KMS-11 (cell line): ENCODE data around the gene DNA2.

ENCODE experiments used
- H2AFZ ChIP-seq: fragments of 200-600 bp; sonication (generic); 2 replicates; pipeline ENCODE4 v1.6.1; 2016; ENCODE audit warnings: antibody characterized with exemption, mixed run types, low read depth
- H3K27ac ChIP-seq: fragments of 200-600 bp; sonication (generic); 2 replicates; pipeline ENCODE4 v1.6.1; 2016; ENCODE audit warnings: mild to moderate bottlenecking, mixed run types
- H3K27me3 ChIP-seq: fragments of 200-600 bp; sonication (generic); 2 replicates; pipeline ENCODE4 v1.6.1; 2017; ENCODE audit warnings: mild to moderate bottlenecking, low read depth, mixed run types, moderate library complexity; ENCODE audit not compliant: insufficient read depth
- H3K36me3 ChIP-seq: fragments of 200-600 bp; sonication (generic); 2 replicates; pipeline ENCODE4 v1.6.1; 2017; ENCODE audit warnings: mild to moderate bottlenecking, mixed run types; ENCODE audit not compliant: insufficient read depth
- H3K4me1 ChIP-seq: fragments of 200-600 bp; sonication (generic); 2 replicates; pipeline ENCODE4 v1.6.1; 2016; ENCODE audit warnings: mild to moderate bottlenecking, low read depth, mixed run types; ENCODE audit not compliant: poor library complexity, severe bottlenecking
- H3K4me2 ChIP-seq: fragments of 200-600 bp; sonication (generic); 2 replicates; pipeline ENCODE4 v1.7.0; 2016; ENCODE audit warnings: mild to moderate bottlenecking, mixed run types
- H3K4me3 ChIP-seq: fragments of 200-600 bp; sonication (generic); IDR thresholded peaks from 2 replicates; pipeline ENCODE4 v1.6.1; 2017; ENCODE audit warnings: low read depth, low read length, mixed read lengths; ENCODE audit not compliant: insufficient read depth
- H3K79me2 ChIP-seq: fragments of 200-600 bp; sonication (generic); 2 replicates; pipeline ENCODE4 v1.6.1; 2016; ENCODE audit warnings: low read depth, mixed run types; ENCODE audit not compliant: insufficient read depth
- H3K9ac ChIP-seq: fragments of 200-600 bp; sonication (generic); 2 replicates; pipeline ENCODE4 v1.6.1; 2016; ENCODE audit warnings: mild to moderate bottlenecking, mixed run types
- H4K20me1 ChIP-seq: fragments of 200-600 bp; sonication (generic); 2 replicates; pipeline ENCODE4 v1.6.1; 2016; ENCODE audit warnings: mild to moderate bottlenecking, mixed run types; ENCODE audit not compliant: insufficient read depth
- TF ChIP-seq, protein P1 (sequence below): fragments of 200-600 bp; sonication (generic); conservative IDR thresholded peaks from 2 replicates; pipeline ENCODE4 v1.6.1; 2017; ENCODE audit warnings: low read depth, mild to moderate bottlenecking, antibody characterized with exemption, low read length, moderate library complexity, mixed read lengths

The DNA2 gene

DNA sequence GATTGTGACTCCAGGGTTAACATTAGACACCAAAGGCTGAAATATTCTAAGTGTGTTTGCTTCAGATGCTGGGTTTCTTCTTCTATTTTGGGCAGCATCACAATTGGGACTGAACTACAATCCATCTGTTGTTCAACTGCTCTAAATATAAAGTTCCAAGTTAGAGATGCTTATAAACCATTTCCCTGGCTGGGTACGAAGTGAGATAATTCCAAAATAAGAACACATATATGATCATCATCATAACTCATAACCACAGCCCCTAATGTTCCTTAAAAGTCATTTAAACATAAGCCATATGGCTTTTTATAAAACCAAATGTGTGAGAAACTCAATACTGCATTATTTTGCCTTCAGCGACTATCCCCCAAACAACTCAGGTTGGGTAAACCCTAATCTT is 28.8 kb downstream of the DNA2 start:
- H3K79me2 ChIP-seq: no peaks in the 10 kb centered on the region
- no peak overlapping the region for H2AFZ ChIP-seq
- H3K4me3 ChIP-seq: no peak overlapping the region
- H4K20me1 ChIP-seq: no peaks in the 10 kb centered on the region
- H3K36me3 ChIP-seq: no peaks in the 10 kb centered on the region
- TF ChIP-seq, protein P1, sequence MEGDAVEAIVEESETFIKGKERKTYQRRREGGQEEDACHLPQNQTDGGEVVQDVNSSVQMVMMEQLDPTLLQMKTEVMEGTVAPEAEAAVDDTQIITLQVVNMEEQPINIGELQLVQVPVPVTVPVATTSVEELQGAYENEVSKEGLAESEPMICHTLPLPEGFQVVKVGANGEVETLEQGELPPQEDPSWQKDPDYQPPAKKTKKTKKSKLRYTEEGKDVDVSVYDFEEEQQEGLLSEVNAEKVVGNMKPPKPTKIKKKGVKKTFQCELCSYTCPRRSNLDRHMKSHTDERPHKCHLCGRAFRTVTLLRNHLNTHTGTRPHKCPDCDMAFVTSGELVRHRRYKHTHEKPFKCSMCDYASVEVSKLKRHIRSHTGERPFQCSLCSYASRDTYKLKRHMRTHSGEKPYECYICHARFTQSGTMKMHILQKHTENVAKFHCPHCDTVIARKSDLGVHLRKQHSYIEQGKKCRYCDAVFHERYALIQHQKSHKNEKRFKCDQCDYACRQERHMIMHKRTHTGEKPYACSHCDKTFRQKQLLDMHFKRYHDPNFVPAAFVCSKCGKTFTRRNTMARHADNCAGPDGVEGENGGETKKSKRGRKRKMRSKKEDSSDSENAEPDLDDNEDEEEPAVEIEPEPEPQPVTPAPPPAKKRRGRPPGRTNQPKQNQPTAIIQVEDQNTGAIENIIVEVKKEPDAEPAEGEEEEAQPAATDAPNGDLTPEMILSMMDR: no peak
- no peaks in the 10 kb centered on the region for H3K4me1 ChIP-seq
- H3K27me3 ChIP-seq: no peaks in the 10 kb centered on the region
- no peak overlapping the region for H3K27ac ChIP-seq
- no peak overlapping the region for H3K4me2 ChIP-seq
- H3K9ac ChIP-seq: no peak overlapping the region

GRCh38 chr10:68440898-68441297 is 30.9 kb downstream of the DNA2 start:
- Histone ChIP-seq H3K36me3 (no peaks in the 10 kb centered on the region), H3K27me3 (no peaks in the 10 kb centered on the region)
- TF ChIP-seq, protein P1: no peak

GRCh38 chr10:68435803-68436202 is 36.0 kb downstream of the DNA2 start:
- no peak overlapping the region for H3K4me2 ChIP-seq
- no peaks in the 10 kb centered on the region for H3K27me3 ChIP-seq
- no peak overlapping the region for H3K4me3 ChIP-seq
- no peak overlapping the region for H3K27ac ChIP-seq
- H4K20me1 ChIP-seq: no peaks in the 10 kb centered on the region
- no peak overlapping the region for H3K9ac ChIP-seq
- no peaks in the 10 kb centered on the region for H3K79me2 ChIP-seq
- TF ChIP-seq, protein P1: no peak
- no peak overlapping the region for H2AFZ ChIP-seq
- no peaks in the 10 kb centered on the region for H3K4me1 ChIP-seq
- no peaks in the 10 kb centered on the region for H3K36me3 ChIP-seq

More at GRCh38 chr10:68440898-68441297, 30.9 kb downstream of the DNA2 start:
- Histone ChIP-seq H3K4me2 (no peak overlapping the region), H4K20me1 (no peaks in the 10 kb centered on the region), H3K27ac (no peak overlapping the region), H2AFZ (no peak overlapping the region), H3K9ac (no peak overlapping the region), H3K4me1 (no peaks in the 10 kb centered on the region), H3K4me3 (no peak overlapping the region), H3K79me2 (no peaks in the 10 kb centered on the region)

- no peaks in the 10 kb centered on the region; the same call in 1 of the 2 replicates for H3K27me3 ChIP-seq
- H2AFZ ChIP-seq: no peak overlapping the region
- H3K4me1 ChIP-seq: no peaks in the 10 kb centered on the region
- no peak overlapping the region for H3K9ac ChIP-seq
- no peaks in the 10 kb centered on the region for H3K79me2 ChIP-seq
- H4K20me1 ChIP-seq: no peaks in the 10 kb centered on the region
- no peaks in the 10 kb centered on the region for H3K36me3 ChIP-seq
- no peak overlapping the region for H3K27ac ChIP-seq
- TF ChIP-seq, protein P1: no peak
- H3K4me2 ChIP-seq: no peak overlapping the region
- H3K4me3 ChIP-seq: no peak overlapping the region
Measured at GRCh38 chr10:68434657-68435056, 37.1 kb downstream of the DNA2 start.
